Inflammatory macrophage treated with lipopolysaccharide for 1 hour (primary cell): Measurements from ENCODE around the gene ELFN1.
"Not testable (repeated sequence)": the region's sequence is repeated elsewhere in the genome, so short reads cannot be mapped to it uniquely, and the experiment has no call there.

Experiments
- DNase-seq, 2 donors: peaks; one replicate each; pipeline ENCODE4 v3.0.0-alpha.2; 2020 to 2022

Gene ELFN1

GRCh38 chr7:1762238-1762945 is 92.3 kb downstream of the ELFN1 start:
- DNase-seq: no peak

DNA sequence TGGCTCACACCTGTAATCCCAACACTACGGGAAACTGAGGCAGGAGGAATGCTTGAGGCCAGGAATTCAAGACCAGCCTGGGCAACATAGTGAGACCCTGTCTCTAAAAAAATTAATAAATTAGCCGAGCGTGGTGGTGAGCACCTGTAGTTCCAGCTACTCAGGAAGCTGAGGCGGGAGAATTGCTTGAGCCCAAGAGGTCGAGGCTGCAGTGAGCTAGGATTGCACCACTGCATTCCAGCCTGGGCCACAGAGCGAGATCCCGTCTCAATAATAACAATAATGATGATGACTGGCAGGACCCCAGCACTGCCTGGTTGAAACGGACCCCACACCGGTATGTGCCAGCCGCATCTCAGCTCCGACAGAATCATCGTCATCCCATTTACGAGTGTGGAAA is 93.0 kb downstream of the ELFN1 start:
- DNase-seq: no peak

- DNase-seq: not testable (repeated sequence)
Observed at GRCh38 chr7:1763911-1764310, 93.8 kb downstream of the ELFN1 start.

- DNase-seq: no peak
Observed at GRCh38 chr7:1765336-1765735, 95.3 kb downstream of the ELFN1 start.

GRCh38 chr7:1767524-1767923 is 97.4 kb downstream of the ELFN1 start:
- DNase-seq: no peak

GRCh38 chr7:1768832-1769231 is 98.8 kb downstream of the ELFN1 start:
- DNase-seq: no peak

DNA sequence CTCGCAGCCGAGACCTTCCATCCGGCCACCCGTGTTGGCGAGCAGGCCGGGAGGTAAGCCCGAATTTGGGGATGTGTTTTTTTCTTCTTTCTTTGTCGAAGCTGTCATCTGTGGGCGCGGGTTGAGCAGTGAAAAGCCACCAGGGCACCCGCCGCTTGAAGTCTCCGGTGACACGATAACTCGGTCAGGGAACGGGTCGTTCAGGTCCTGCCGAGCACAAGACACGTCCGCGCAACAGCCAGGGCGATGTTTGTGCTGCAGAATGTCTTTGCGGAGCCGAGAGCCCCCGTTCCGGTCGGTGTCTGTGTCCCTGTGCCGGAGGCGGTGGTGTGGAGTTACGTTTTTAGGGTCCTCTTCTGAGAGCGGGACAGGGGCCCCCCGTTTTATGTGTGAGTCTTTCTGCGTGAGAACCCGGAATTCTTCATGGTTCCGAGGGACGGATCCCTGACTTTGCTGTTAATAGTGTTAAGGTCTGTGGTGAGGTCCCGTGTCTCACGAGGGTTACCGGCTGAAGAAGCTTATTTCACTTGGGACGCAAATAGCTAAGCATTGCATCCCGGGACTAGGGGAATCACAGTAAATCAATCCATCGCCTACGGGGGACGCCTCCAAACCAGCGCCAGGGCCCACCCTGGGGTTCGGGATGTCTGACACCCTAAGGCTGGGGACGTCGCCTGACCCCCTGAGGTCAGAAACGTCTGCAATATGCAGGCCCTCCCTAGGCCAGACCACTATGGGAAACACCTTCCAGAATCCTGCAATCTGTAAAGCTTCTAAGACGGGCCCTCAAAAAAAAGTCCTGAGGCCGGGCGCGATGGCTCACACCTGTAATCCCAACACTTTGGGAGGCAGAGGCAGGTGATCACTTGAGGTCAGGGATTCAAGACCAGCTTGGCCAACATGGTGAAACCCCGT is 99.5 kb downstream of the ELFN1 start:
- no peak for DNase-seq

GRCh38 chr7:1770331-1770730 is 100.3 kb downstream of the ELFN1 start:
- DNase-seq: no peak

GRCh38 chr7:1775389-1775788 is 105.3 kb downstream of the ELFN1 start:
- DNase-seq: no peak

GRCh38 chr7:1777122-1777521 is 107.0 kb downstream of the ELFN1 start:
- no peak for DNase-seq

- no peak for DNase-seq
Observed at GRCh38 chr7:1779445-1779844, 109.4 kb downstream of the ELFN1 start.

DNA sequence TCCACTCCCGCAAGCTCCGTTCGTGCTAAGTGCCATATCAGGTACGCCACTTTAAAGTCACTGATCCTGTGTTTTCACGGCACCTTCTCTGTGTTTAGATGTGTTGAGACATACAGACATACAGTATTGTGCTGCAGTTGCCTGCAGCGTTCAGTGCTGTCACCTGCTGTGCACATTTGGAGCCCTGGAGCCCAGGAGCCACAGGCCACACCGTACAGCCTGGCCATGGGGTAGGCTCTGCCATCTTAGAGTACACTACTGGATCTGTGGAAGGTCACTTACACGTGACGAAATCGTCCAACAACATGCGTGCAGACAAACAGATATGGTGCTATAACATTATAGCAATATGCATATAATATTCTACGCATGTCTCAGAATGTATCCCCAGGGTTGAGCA is 111.3 kb downstream of the ELFN1 start:
- DNase-seq: no peak

- DNase-seq: no peak
Observed at GRCh38 chr7:1785839-1786238, 115.8 kb downstream of the ELFN1 start.

DNA sequence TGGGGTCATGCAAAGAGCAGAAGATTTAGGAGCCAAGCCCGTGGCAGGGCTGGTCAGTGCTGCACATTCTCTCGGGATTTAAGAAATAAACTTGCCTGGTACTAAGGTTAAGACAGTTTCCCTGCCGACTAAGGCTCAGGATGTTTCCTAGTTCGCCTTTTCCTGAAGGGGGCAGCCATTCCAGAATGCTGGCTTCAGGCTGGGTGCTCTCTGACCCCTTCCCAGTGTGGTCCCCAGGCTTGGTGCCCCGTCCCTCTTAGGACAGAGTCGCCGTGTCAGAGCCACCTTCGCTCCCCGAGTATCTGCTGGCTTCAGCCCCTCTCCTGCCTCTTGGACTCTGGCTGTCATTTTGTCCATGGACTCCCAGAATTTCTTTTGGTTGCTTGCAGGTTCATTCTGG is 117.2 kb downstream of the ELFN1 start:
- DNase-seq: no peak

DNA sequence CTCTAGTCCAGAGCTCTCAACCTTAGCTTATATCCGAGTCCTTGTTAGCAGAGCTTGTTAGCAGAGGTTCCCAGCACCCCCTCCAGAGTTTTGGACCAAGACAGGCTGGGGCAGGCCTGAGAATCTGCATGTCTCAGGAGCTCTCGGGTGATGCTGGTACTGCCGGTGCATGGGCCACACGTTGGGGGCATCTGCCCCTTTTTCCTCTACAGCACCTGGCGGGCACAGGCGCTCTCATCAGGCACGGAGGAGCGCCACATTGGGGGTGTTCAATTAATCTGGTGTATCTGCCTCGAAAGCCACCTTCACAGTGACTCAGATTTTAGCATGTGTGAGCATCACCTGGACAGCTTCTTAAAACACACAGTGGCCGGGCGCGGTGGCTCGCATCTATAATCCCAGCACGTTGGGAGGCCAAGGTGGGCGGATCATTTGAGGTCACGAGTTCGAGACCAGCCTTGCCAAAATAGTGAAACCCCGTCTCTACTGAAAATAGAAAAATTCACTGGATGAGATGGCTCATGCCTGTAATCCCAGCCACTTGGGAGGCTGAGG is 117.7 kb downstream of the ELFN1 start:
- DNase-seq: no peak

DNA sequence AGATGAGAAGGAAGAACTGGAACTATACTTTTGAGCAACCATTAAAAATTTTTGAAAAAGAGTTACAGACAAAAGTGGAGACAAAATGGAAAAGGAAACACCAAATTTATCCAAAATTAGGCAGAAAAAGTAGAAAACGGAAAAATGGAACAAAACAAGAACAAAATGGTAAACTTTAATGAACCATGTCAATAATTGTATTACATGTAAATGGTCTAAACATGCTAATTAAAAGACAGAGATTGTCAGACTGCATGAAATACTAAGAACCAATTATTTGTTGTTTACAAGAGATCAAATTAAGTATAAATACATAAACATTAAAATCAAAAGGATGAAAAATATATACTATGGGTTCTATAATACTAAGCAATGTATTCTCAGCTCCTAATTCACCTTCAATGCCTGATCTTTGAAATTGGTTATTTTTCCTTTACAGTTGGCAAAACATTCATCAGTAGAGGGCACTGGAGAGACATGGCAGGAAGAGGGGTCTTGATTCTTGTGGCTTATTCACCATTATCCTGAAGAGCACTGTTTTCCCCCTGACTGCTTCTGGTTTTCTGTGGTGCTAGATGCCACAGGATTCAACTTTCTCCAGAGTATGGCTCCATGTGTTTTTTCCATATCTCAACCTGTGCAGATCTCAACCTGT is 124.9 kb downstream of the ELFN1 start:
- no peak for DNase-seq
